IMR-90 (cell line): ENCODE results near the gene ITGA4. TPM values are rescaled to one million over a fixed set of nuclear protein-coding genes. Genes with fewer than 3 reads are reported as not detected.

Experiments used
- ATAC-seq: fragments of 200-7000 bp; cut with Tn5 transposase; 2 replicates; pipeline ENCODE4 v1.9.1; 2020; ENCODE audit warnings: low read depth, mild to moderate bottlenecking, moderate library complexity
- BruUV-seq: library from RNA; stranded (reverse); fragments of 400-500 nt; replicated peaks from 2 replicates; lab custom pipeline; 2021; lab: Mats Ljungman, UMichigan
- CTCF ChIA-PET: fragments of 300-600 bp; formaldehyde crosslinking; extraction: SDS; loops from one replicate; lab custom pipeline; 2021; ENCODE audit warnings: antibody characterized with exemption; lab: Yijun Ruan, JAX
- POLR2A ChIA-PET: fragments of 300-600 bp; sonication (Branson Sonifier 250); formaldehyde crosslinking; loops from one replicate; lab custom pipeline; 2022; ENCODE audit warnings: antibody characterized with exemption; ENCODE audit not compliant: unreplicated experiment; lab: Charles Lee
- DNase-seq: peaks from one replicate; pipeline ENCODE4 v3.0.0; 2013
- H2AFZ ChIP-seq: replicated peaks from 2 replicates; pipeline ENCODE3; 2013; ENCODE audit warnings: low read length, mild to moderate bottlenecking; ENCODE audit not compliant: poor library complexity
- H2AK5ac ChIP-seq: 2 replicates; pipeline ENCODE4 v1.6.1; 2013; ENCODE audit warnings: low read depth, low read length, inconsistent platforms
- H2AK9ac ChIP-seq: replicated peaks from 2 replicates; pipeline ENCODE3; 2013; ENCODE audit warnings: mild to moderate bottlenecking, low read depth, low read length, moderate library complexity; ENCODE audit not compliant: poor library complexity
- H2BK120ac ChIP-seq: 2 replicates; pipeline ENCODE4 v1.6.1; 2013; ENCODE audit warnings: low read depth, low read length, inconsistent platforms
- H2BK15ac ChIP-seq: 3 replicates; pipeline ENCODE4 v1.6.1; 2013; ENCODE audit warnings: low read depth, low read length, inconsistent platforms
- H2BK20ac ChIP-seq: 2 replicates; pipeline ENCODE4 v1.6.1; 2013; ENCODE audit warnings: low read depth, mild to moderate bottlenecking, inconsistent platforms, low read length, moderate library complexity
- H2BK5ac ChIP-seq: 2 replicates; pipeline ENCODE4 v1.6.1; 2013; ENCODE audit warnings: mild to moderate bottlenecking, low read depth, low read length, inconsistent platforms; ENCODE audit not compliant: poor library complexity, severe bottlenecking
- H3K14ac ChIP-seq: replicated peaks from 2 replicates; pipeline ENCODE4 v1.6.1; 2013; ENCODE audit warnings: low read depth, low read length, inconsistent platforms
- H3K18ac ChIP-seq: 2 replicates; pipeline ENCODE4 v1.6.1; 2013; ENCODE audit warnings: low read depth, low read length, control low read depth
- H3K23ac ChIP-seq: 2 replicates; pipeline ENCODE4 v1.6.1; 2013; ENCODE audit warnings: low read depth, low read length, inconsistent platforms
- H3K27ac ChIP-seq: 2 replicates; pipeline ENCODE4 v1.5.1; 2013; ENCODE audit warnings: mild to moderate bottlenecking, control low read depth, low read length; ENCODE audit not compliant: insufficient read depth
- H3K27me3 ChIP-seq: 2 replicates; pipeline ENCODE4 v1.6.1; 2013; ENCODE audit warnings: low read length; ENCODE audit not compliant: control insufficient read depth, insufficient read depth
- H3K36me3 ChIP-seq: 2 replicates; pipeline ENCODE4 v1.6.1; 2013; ENCODE audit warnings: low read length, mixed read lengths; ENCODE audit not compliant: control insufficient read depth, insufficient read depth
- H3K4ac ChIP-seq: 2 replicates; pipeline ENCODE4 v1.6.1; 2013; ENCODE audit warnings: low read depth, low read length, inconsistent platforms
- H3K4me1 ChIP-seq: 2 replicates; pipeline ENCODE4 v1.6.1; 2013; ENCODE audit warnings: low read length, mixed read lengths; ENCODE audit not compliant: control insufficient read depth, insufficient read depth
- H3K4me2 ChIP-seq: 2 replicates; pipeline ENCODE4 v1.6.1; 2013; ENCODE audit warnings: low read depth, mild to moderate bottlenecking, control low read depth, low read length, moderate library complexity
- H3K4me3 ChIP-seq: 2 replicates; pipeline ENCODE4 v1.5.1; 2013; ENCODE audit warnings: low read depth, mild to moderate bottlenecking, control low read depth, low read length, moderate library complexity; ENCODE audit not compliant: insufficient read depth
- H3K56ac ChIP-seq: 2 replicates; pipeline ENCODE4 v1.6.1; 2013; ENCODE audit warnings: low read length, inconsistent platforms; ENCODE audit not compliant: insufficient read depth; ENCODE audit errors: extremely low read depth
- H3K79me1 ChIP-seq, 2 experiments: 2 replicates each; pipeline ENCODE4 v1.6.1; 2013; ENCODE audit warnings: low read length in 2 of 2, inconsistent platforms in 1 of 2, low read depth in 1 of 2
- H3K9ac ChIP-seq: 2 replicates; pipeline ENCODE4 v1.6.1; 2013; ENCODE audit warnings: low read depth, low read length, control low read depth
- H3K9me1 ChIP-seq: 2 replicates; pipeline ENCODE4 v1.6.1; 2013; ENCODE audit warnings: low read length, inconsistent platforms; ENCODE audit not compliant: insufficient read depth
- H3K9me3 ChIP-seq: 2 replicates; pipeline ENCODE4 v1.6.1; 2013; ENCODE audit warnings: low read length; ENCODE audit not compliant: control insufficient read depth, insufficient read depth
- H4K20me1 ChIP-seq: 2 replicates; pipeline ENCODE4 v1.6.1; 2013; ENCODE audit warnings: low read length, inconsistent platforms; ENCODE audit not compliant: insufficient read depth
- H4K5ac ChIP-seq: 2 replicates; pipeline ENCODE4 v1.6.1; 2013; ENCODE audit warnings: mild to moderate bottlenecking, low read depth, low read length, control low read depth
- H4K8ac ChIP-seq, 2 experiments: 2 replicates each; pipeline ENCODE4 v1.6.1; 2013; ENCODE audit warnings: low read depth in 2 of 2, low read length in 2 of 2, control low read depth in 1 of 2, inconsistent platforms in 1 of 2
- H4K91ac ChIP-seq: 2 replicates; pipeline ENCODE4 v1.6.1; 2013; ENCODE audit warnings: low read depth, low read length, inconsistent platforms; ENCODE audit not compliant: insufficient read depth
- CEBPB ChIP-seq: IDR thresholded peaks from 2 replicates; pipeline ENCODE4 v1.6.1; 2012; ENCODE audit warnings: low read depth, low read length, improper control_type of control experiment
- FOS ChIP-seq: fragments of 150-350 bp; IDR thresholded peaks from 2 replicates; pipeline ENCODE4 v1.6.1; 2016; ENCODE audit warnings: low read depth, low read length
- MAFK ChIP-seq: IDR thresholded peaks from 2 replicates; pipeline ENCODE4 v1.6.1; 2012; ENCODE audit warnings: low read depth, low read length, improper control_type of control experiment
- MXI1 ChIP-seq: IDR thresholded peaks from 2 replicates; pipeline ENCODE4 v1.6.1; 2012; ENCODE audit warnings: low read depth, mild to moderate bottlenecking, low read length, moderate library complexity, borderline replicate concordance
- NFE2L2 ChIP-seq: fragments of 150-350 bp; IDR thresholded peaks from 2 replicates; pipeline ENCODE4 v1.6.1; 2016; ENCODE audit warnings: low read depth, mild to moderate bottlenecking, low read length
- RFX5 ChIP-seq: IDR thresholded peaks from 2 replicates; pipeline ENCODE4 v1.8.0; 2012; ENCODE audit warnings: low read depth, mild to moderate bottlenecking, low read length, moderate library complexity
- WGBS, 2 experiments: methylation state at CpG; one replicate each; pipeline versions ENCODE4 v1.1.5 to v1.1.7; 2013; ENCODE audit warnings: missing lambda C conversion rate in 2 of 2; ENCODE audit not compliant: insufficient read length in 1 of 2; ENCODE audit errors: extremely low coverage in 2 of 2; 5-methylcytosine and 5-hydroxymethylcytosine counted together
- dilution Hi-C: fragments of 300-500 bp; cut with HindIII; formaldehyde crosslinking; loops from one replicate; pipeline ENCODE4 v1.14.3; 2018; ENCODE audit warnings: low sequenced_read_pairs; ENCODE audit not compliant: unreplicated experiment
- in situ Hi-C: fragments of 300-500 bp; cut with MboI; formaldehyde crosslinking; loops from 3 replicates; pipeline ENCODE4 v1.14.3; 2019; ENCODE audit warnings: low sequenced_read_pairs, inconsistent platforms, mixed read lengths
- intact Hi-C: fragments of 100-400 bp; cut with micrococcal nuclease; formaldehyde crosslinking; loops from 2 replicates; pipeline ENCODE4 v1.10.0; 2022
- polyA plus RNA-seq, 3 experiments: library from polyadenylated mRNA; depleted of rRNA; stranded (reverse); fragments of >200 nt; gene quantifications; 2 replicates each; pipeline ENCODE4 v1.2.3, GENCODE V29; 2012; ENCODE audit warnings: low replicate concordance in 1 of 3
- total RNA-seq: library from RNA; depleted of rRNA; stranded (reverse); fragments of >200 nt; gene quantifications from 2 replicates; pipeline ENCODE4 v1.2.3, GENCODE V29; 2012

Gene ITGA4
- total and polyA plus RNA-seq, 2 of the 4 experiments (the other 2 are of a cell fraction): 6.9 to 13.6 TPM

GRCh38 chr2:181581534-181581933, 124.3 kb downstream of the ITGA4 start:
- H2AFZ ChIP-seq: no peak overlapping the region
- no peak overlapping the region for H2BK120ac ChIP-seq
- H3K27ac ChIP-seq: no peak overlapping the region
- no peak overlapping the region for H2BK5ac ChIP-seq
- no peak overlapping the region for H4K91ac ChIP-seq
- no CpG with 5 or more reads among the region's 2 CpGs for WGBS, 2 experiments
- H3K4me1 ChIP-seq: no peaks in the 10 kb centered on the region
- H3K56ac ChIP-seq: no peak overlapping the region
- CTCF ChIA-PET: no interaction called here
- no TSS peak for BruUV-seq
- H3K23ac ChIP-seq: no peak overlapping the region
- no peak overlapping the region for H3K14ac ChIP-seq
- H3K4ac ChIP-seq: no peak overlapping the region
- POLR2A ChIA-PET: no interaction called here
- no peak overlapping the region for H3K4me2 ChIP-seq
- no peaks in the 10 kb centered on the region for H3K9me3 ChIP-seq
- H2AK5ac ChIP-seq: no peak overlapping the region
- dilution Hi-C loops (no loop called here), in situ Hi-C loops (loop anchor here (25.0 kb wide), 1 partner anchor 556 kb away; no protein-coding TSS in a partner anchor), intact Hi-C loops (no loop called here)
- H2AK9ac ChIP-seq: no peak overlapping the region
- no peak for DNase-seq
- no peak overlapping the region for H2BK15ac ChIP-seq
- no peaks in the 10 kb centered on the region for H3K36me3 ChIP-seq
- H2BK20ac ChIP-seq: no peak overlapping the region
- H3K27me3 ChIP-seq: peaks cover 10% of the 10 kb centered on the region
- H3K4me3 ChIP-seq: no peak overlapping the region
- no peak overlapping the region for H4K8ac ChIP-seq
- H3K9me1 ChIP-seq: no peaks in the 10 kb centered on the region
- H4K20me1 ChIP-seq: no peaks in the 10 kb centered on the region
- no peak for ATAC-seq
- no peak overlapping the region for H3K9ac ChIP-seq
- TF ChIP-seq CEBPB (no peak), FOS (no peak), RFX5 (no peak), NFE2L2 (no peak), MXI1 (no peak), MAFK (no peak)
- no peaks in the 10 kb centered on the region for H3K79me1 ChIP-seq
- no peak overlapping the region for H4K5ac ChIP-seq
- H3K18ac ChIP-seq: no peak overlapping the region
